GM03348 (cell line): ENCODE measurements around the gene NOL3.

Experiments used
- DNase-seq: peaks from one replicate; pipeline ENCODE4 v3.0.0; 2012; ENCODE audit warnings: low spot score

The NOL3 gene

GRCh38 chr16:67155295-67156142 is 14.8 kb upstream of the NOL3 start:
- peak; percentile 93 for DNase-seq

DNA sequence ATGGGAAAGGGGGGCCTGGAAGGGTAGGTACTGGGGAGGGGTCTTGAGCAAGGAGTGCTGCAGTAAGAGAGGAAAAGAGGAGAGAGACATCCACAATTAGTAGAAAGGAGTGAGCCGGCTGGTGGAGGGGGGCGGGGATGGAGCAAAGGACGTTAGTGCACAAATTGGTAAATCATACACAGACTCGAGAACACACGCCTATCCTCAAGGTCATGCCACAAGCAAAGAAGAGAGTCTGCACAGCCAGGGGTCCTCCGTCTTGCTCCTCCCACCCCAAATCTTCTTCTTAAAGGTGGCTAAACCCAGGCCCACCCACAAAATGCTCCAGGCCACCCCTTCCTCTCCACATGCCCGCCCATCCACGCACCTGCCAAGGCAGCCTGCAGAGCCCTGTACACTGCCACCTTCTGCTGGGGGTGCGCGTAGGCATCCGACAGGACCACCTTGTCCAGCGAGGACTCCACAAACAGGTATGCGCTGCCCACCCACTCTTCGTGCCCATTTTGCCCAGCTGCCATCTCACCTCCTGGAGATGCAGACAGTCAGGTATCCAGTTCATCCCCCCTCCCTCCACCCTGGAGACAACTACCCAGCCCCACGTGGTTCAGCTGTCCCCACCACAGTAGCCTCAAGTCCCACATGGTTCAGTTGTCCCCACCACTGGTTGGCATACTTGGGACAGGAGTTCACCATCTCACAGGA is 14.0 kb upstream of the NOL3 start:
- no peak for DNase-seq

- no peak for DNase-seq
These were observed 13.1 kb upstream of the NOL3 start for GRCh38 chr16:67157106-67157748.

DNA sequence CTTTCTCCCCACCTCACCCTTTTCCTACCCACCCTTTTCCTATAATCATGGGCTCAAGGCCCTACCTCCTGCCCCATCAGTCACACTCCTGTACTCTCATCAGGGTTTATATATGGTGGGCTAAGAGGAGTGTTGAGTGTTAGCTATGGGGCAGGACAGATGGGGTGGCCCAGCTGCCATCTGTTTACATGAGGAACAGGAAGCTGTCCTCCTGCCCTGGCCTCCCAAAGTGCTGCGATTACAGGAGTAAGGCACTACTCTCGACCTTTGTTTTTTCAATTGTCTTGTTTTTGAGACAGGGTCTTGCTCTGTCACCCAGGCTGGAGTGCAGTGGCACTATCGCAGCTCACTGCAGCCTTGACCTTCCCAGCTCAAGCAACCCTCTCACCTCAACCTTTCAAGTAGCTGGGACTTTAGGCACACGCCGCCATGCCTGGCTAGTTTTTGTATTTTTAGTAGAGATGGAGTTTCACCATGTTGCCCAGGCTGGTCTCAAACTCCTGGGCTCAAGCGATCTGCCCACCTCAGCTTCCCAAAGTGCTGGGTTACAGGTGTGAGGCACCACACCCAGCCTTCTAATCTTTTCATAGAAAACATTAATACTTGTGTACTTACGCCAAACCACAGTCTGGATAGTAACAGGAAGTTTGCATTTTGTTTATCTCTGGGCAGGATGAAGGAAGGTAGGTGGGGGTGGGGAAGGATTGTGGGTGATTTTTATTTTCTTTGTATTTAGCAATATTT is 12.3 kb upstream of the NOL3 start:
- no peak for DNase-seq

- peak; percentile 52 for DNase-seq
These were observed 11.4 kb upstream of the NOL3 start for GRCh38 chr16:67158637-67159600.

- no peak for DNase-seq
These were observed 8.7 kb upstream of the NOL3 start for GRCh38 chr16:67161595-67162058.

DNA sequence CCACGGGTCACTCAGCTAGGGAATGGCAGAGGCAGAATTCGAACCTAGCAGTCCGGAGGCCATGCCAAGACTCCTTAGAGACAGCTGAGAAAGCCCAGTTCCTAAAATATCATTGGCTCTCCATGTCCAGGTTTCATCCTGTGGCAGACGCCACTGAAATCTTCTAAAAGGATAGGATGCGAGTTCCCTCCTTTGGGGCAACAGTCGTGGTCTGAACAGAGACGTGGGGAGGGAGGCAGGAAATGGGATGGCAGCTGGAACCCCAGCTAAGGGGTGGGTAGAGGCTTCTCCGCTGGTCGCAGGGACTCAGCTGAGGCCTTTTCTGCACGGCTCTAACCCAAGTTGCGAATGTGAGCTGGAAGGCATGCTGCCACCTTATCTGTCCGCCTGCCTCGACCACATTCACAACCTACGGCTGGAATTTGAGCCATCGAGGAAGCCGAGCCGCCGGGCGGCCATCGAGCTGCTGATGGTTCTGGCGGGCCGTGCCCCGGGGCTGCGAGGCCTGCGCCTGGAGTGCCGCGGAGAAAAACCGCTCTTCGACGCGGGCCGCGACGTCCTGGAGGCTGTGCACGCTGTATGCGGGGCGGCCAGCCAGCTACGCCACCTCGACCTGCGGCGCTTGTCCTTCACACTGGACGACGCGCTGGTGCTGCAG is 7.7 kb upstream of the NOL3 start:
- no peak for DNase-seq

DNA sequence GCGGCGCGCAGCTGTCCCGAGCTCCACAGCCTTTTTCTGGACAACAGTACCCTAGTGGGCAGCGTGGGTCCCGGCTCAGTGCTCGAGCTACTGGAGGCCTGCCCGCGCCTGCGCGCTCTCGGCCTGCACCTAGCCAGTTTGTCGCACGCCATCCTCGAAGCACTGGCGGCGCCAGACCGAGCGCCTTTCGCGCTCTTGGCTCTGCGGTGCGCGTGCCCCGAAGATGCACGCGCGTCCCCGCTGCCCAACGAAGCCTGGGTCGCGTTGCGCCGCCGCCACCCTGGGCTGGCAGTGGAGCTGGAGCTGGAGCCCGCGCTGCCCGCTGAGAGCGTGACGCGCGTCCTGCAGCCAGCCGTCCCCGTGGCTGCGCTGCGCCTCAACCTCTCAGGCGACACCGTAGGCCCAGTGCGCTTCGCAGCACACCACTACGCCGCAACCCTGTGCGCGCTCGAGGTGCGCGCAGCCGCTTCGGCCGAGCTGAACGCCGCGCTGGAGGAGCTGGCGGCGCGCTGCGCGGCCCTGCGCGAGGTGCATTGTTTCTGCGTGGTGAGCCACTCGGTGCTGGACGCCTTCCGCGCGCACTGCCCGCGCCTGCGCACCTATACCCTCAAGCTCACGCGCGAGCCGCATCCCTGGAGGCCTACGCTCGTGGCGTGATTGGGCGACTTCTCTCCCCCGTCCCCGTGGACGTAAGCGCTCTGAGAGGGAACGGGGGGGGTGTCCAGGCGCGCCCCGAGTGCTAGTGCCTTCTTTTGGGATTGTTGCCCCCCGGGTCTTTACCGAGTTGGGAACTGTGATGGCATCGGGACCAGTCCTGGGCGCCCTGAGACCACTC is 7.0 kb upstream of the NOL3 start:
- DNase-seq: no peak

DNA sequence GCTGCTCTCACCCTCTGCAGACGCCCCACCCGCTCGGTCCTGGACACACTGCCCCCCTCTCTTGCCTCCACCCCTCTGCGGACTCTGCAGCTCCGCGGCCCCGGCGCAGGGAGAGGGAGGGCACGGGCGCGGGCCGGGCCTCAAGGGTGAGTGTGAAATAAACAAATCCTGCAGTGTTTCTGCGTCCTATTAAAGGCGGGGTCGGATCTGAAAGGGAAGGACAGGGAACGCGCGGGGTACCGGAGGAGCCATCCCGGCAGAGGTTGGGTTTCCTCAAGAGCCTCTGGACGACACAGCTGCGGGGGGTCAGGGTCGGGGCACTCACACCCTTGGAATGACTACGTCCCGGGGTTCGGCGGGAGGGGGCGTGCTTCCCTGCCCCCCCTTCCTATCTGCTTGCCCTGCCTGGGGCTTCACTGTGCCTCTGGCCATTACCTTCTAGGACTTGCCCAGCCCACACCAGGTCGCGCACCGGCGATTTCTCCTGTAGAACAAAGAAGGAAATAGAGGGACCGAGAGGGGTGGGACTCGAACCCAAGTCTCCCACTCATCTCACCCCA is 6.3 kb upstream of the NOL3 start:
- DNase-seq: no peak

GRCh38 chr16:67164599-67165061 is 5.7 kb upstream of the NOL3 start, which contains the start of gene HSF4:
TSS of gene HSF4 (plus strand) at chr16:67164745. CDS start at chr16:67164812, 67 bp downstream.
- DNase-seq: peak; percentile 77

DNA sequence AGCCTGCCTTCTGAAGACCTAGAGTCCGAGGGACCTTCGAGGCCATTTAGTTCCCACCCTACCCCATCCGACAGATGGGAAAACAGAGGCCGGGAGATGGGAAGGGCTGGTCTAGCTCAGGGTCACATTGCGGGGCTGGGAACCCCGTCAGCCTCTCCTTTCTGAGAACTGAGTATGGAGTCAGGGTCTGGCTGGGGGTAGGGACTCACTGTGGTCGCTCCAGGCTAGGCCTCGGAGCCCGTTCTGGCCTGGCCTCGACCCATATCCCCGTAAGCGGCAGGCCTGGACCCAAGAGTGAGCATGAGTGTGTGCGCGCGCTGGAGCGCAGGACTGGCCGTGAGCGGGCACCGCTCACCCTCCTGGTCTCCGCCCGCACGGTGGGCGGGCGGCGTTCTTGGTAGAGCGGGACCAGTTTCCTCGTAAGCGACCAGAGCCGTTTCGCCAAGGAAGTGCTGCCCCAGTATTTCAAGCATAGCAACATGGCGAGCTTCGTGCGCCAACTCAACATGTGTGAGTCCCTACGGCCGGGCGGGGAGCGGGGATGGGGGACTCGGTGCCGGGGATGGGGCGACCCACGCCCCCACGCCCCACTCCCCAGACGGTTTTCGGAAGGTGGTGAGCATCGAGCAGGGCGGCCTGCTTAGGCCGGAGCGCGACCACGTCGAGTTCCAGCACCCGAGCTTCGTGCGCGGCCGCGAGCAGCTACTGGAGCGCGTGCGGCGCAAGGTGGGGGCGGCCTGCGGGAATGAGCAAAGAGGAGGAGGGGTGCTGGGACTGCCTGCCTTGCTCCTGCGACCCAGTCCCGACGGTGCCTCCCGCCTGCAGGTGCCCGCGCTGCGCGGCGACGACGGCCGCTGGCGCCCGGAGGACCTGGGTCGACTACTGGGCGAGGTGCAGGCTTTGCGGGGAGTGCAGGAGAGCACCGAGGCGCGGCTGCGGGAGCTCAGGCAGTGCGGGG is 4.9 kb upstream of the NOL3 start:
- DNase-seq: no peak

GRCh38 chr16:67166110-67166547 is 4.2 kb upstream of the NOL3 start:
- DNase-seq: no peak

DNA sequence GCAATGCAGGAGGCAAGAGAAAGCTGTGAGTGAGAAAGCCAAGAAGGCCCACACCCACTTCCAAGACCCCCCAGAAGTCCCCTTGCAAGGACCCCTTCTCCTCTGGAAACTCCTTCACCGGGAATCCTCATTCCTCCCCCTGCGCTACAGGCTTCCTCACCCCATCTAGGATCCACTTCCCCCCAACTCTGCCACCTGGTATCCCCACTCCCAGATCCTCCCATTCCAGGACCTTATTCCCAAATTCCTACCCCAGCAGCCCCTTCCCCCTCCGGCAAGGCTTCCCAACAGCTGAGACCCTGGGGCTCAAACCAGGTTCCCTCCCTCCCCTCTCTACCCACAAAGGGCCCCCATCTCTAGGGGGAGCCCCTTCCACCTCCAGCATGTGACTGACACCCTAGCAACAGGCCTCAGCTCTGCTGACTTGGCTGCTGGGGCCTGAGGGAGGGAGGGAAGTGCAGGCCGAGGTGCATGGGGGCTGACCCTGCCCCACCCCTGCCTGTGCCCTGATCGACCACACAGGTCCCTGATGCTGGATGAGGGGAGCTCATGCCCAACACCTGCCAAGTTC is 3.7 kb upstream of the NOL3 start:
- no peak for DNase-seq

GRCh38 chr16:67167588-67167987 is 2.8 kb upstream of the NOL3 start:
- no peak for DNase-seq

DNA sequence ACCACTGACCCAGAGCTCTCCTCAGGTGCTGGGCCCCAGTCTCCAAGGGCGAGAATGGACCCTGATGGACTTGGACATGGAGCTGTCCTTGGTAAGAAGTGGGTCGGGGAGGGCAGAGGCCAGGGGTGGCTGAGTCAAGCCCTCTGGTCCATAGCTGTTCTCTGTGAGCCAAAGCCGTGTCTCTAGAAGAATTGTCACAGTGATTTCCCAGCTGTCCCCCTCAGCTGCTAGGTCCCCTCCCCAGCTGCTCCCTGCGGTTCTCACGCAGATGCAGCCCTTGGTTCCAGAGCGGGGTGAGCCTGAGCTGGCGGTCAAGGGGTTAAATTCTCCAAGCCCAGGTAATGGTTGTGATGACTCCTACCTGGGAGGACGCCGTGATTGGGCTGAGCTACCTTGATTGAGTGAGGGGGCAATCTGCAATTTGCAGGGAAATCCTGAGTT is 1.3 kb upstream of the NOL3 start:
- no peak for DNase-seq

DNA sequence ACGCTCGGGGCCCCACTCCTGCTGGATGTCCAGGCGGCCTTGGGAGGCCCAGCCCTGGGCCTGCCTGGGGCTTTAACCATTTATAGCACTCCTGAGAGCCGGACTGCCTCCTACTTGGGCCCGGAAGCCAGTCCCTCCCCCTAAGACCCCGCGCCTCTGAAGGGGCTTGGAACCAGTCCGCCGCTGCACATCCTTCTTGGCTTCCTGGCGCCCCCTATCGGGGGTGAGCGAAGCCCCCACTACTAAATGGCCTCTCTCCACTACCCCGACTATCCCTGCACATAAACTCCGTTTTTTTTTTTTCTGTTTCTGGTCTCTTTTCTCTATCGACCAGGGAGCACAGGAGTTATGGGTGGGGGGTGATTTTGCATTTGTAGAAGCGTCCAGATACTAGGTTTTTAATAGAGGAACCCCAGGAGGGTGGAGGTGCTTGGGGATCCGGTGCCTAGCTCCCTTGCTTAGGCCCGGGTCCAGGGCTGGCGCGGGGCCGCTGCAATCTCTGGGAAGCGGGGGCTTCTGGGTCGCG is 633 bp upstream of the NOL3 start:
- peak; percentile 37 for DNase-seq
